ENCODE data around the gene GLP2R.

GLP2R gene

GRCh38 chr17:9813166-9813565 lies 12.6 kb upstream of the GLP2R start:
- no peak for DNase-seq (ENCODE audit: low read depth in 2 of 2)

- no peak for DNase-seq (ENCODE audit: low read depth in 2 of 2)
Measured at GRCh38 chr17:9814337-9814945, 11.3 kb upstream of the GLP2R start.

GRCh38 chr17:9816472-9816871 lies 9.3 kb upstream of the GLP2R start:
- DNase-seq (ENCODE audit: low read depth in 2 of 2), result no peak

GRCh38 chr17:9817086-9817485 lies 8.6 kb upstream of the GLP2R start:
- no peak for DNase-seq (ENCODE audit: low read depth in 2 of 2)

- DNase-seq (ENCODE audit: low read depth in 2 of 2), result no peak
Measured at GRCh38 chr17:9818760-9819159, 7.0 kb upstream of the GLP2R start.

- DNase-seq (ENCODE audit: low read depth in 2 of 2), result no peak
Measured at GRCh38 chr17:9820448-9820847, 5.3 kb upstream of the GLP2R start.

GRCh38 chr17:9821921-9822320 lies 3.8 kb upstream of the GLP2R start, which contains the start of gene GSG1L2:
Gene GSG1L2, minus strand, starts transcription at chr17:9822079. Its CDS starts 8 bp downstream, at chr17:9822071.
- no peak for DNase-seq (ENCODE audit: low read depth in 2 of 2)

GRCh38 chr17:9824094-9824493 lies 1.6 kb upstream of the GLP2R start:
- DNase-seq (ENCODE audit: low read depth in 2 of 2), result no peak

GRCh38 chr17:9824797-9825338 lies 856 bp upstream of the GLP2R start:
- DNase-seq (ENCODE audit: low read depth in 2 of 2), result no peak

- DNase-seq (ENCODE audit: low read depth in 2 of 2), result no peak
Measured at GRCh38 chr17:9828296-9829295, 2.9 kb downstream of the GLP2R start.

GRCh38 chr17:9829343-9829742 lies 3.6 kb downstream of the GLP2R start:
- DNase-seq (ENCODE audit: low read depth in 2 of 2), result no peak

GRCh38 chr17:9830711-9831110 lies 5.0 kb downstream of the GLP2R start:
- no peak for DNase-seq (ENCODE audit: low read depth in 2 of 2)

GRCh38 chr17:9833922-9834321 lies 8.2 kb downstream of the GLP2R start:
- no peak for DNase-seq (ENCODE audit: low read depth in 2 of 2)

GRCh38 chr17:9837551-9838471 lies 12.1 kb downstream of the GLP2R start:
- DNase-seq (ENCODE audit: low read depth in 2 of 2), result no peak

GRCh38 chr17:9839433-9839832 lies 13.7 kb downstream of the GLP2R start:
- DNase-seq (ENCODE audit: low read depth in 2 of 2), result no peak

GRCh38 chr17:9842057-9842758 lies 16.5 kb downstream of the GLP2R start:
- DNase-seq (ENCODE audit: low read depth in 2 of 2), result no peak

GRCh38 chr17:9843152-9844010 lies 17.7 kb downstream of the GLP2R start:
- DNase-seq (ENCODE audit: low read depth in 2 of 2), result no peak

- no peak for DNase-seq (ENCODE audit: low read depth in 2 of 2)
Measured at GRCh38 chr17:9844153-9844552, 18.4 kb downstream of the GLP2R start.

- DNase-seq (ENCODE audit: low read depth in 2 of 2), result no peak
Measured at GRCh38 chr17:9845306-9845705, 19.6 kb downstream of the GLP2R start.

- DNase-seq (ENCODE audit: low read depth in 2 of 2), result no peak
Measured at GRCh38 chr17:9850151-9850550, 24.4 kb downstream of the GLP2R start.
